ENCODE results near the gene HOXC10. TPM values are rescaled to one million over a fixed set of nuclear protein-coding genes. Genes with fewer than 3 reads are reported as not detected.

Gene HOXC10
- total and polyA plus RNA-seq, 2 donors from 2014 or later: 49.7 to 50.7 TPM

GRCh38 chr12:54017027-54017788, 32.3 kb downstream of the HOXC10 start:
- intact Hi-C loops (cut with DNase I): no loop called here
- Histone ChIP-seq H3K27ac (ENCODE audit: low read depth in 2 of 2, low read length in 2 of 2) (peak overlapping the region; percentile 92 to 96), H3K9ac (ENCODE audit: low read length in 3 of 3) (peak overlapping the region; percentile 4 to 90 (median 72))

GRCh38 chr12:54017878-54018467, 33.0 kb downstream of the HOXC10 start:
- Histone ChIP-seq H3K9me3 (ENCODE audit: control insufficient read depth in 2 of 3, insufficient read depth in 1 of 3, low read length in 3 of 3) (no peaks in the 10 kb centered on the region), H3K4me3 (ENCODE audit: low read length in 3 of 3) (peak overlapping the region; percentile 71 to 87 (median 83)), H3K4me1 (ENCODE audit: control insufficient read depth in 2 of 3, insufficient read depth in 2 of 3, low read depth in 1 of 3, low read length in 3 of 3) (peaks cover 0 to 21% (median 13%) of the 10 kb centered on the region in 3 donors), H3K9ac (ENCODE audit: low read length in 3 of 3) (peak overlapping the region; percentile 63 to 90 (median 72)), H3K27me3 (ENCODE audit: control insufficient read depth, insufficient read depth, low read length) (no peaks in the 10 kb centered on the region), H3K27ac (ENCODE audit: low read depth in 2 of 2, low read length in 2 of 2) (peak overlapping the region; percentile 92 to 96), H3K36me3 (ENCODE audit: control insufficient read depth in 2 of 3, insufficient read depth in 3 of 3, low read length in 3 of 3) (no peaks in the 10 kb centered on the region)
- TF ChIP-seq CTCF (IDR thresholded peaks at IDR 0.05; ENCODE audit: borderline replicate concordance, extremely low read depth, insufficient read depth): no peak
- peak; percentile 94 to 98 (median 97) for DNase-seq
- FAIRE-seq: no peak
- intact Hi-C loops (cut with DNase I): no loop called here

More at GRCh38 chr12:54017027-54017788, 32.3 kb downstream of the HOXC10 start:
- FAIRE-seq (no peak), DNase-seq (peak in 3 of 5 donors; percentile 87 to 88 (median 88))
- Histone ChIP-seq H3K4me3 (ENCODE audit: low read length in 3 of 3) (peak overlapping the region; percentile 70 to 87 (median 83)), H3K27me3 (ENCODE audit: control insufficient read depth, insufficient read depth, low read length) (no peaks in the 10 kb centered on the region), H3K36me3 (ENCODE audit: control insufficient read depth in 2 of 3, insufficient read depth in 3 of 3, low read length in 3 of 3) (no peaks in the 10 kb centered on the region), H3K4me1 (ENCODE audit: control insufficient read depth in 2 of 3, insufficient read depth in 2 of 3, low read depth in 1 of 3, low read length in 3 of 3) (peaks cover 0 to 25% (median 15%) of the 10 kb centered on the region in 3 donors), H3K9me3 (ENCODE audit: control insufficient read depth in 2 of 3, insufficient read depth in 1 of 3, low read length in 3 of 3) (no peaks in the 10 kb centered on the region)
- no peak for TF ChIP-seq CTCF (IDR thresholded peaks at IDR 0.05; ENCODE audit: borderline replicate concordance, extremely low read depth, insufficient read depth)

GRCh38 chr12:54018468-54018984, 33.6 kb downstream of the HOXC10 start:
- DNase-seq: peak in 1 of 5 donors; percentile 89
- TF ChIP-seq CTCF (IDR thresholded peaks at IDR 0.05; ENCODE audit: borderline replicate concordance, extremely low read depth, insufficient read depth): no peak
- peak overlapping the region; percentile 10 to 90 (median 63) for H3K9ac ChIP-seq (ENCODE audit: low read length in 3 of 3)
- no peaks in the 10 kb centered on the region for H3K27me3 ChIP-seq (ENCODE audit: control insufficient read depth, insufficient read depth, low read length)
- H3K27ac ChIP-seq (ENCODE audit: low read depth in 2 of 2, low read length in 2 of 2): peak overlapping the region; percentile 92 to 96
- FAIRE-seq: no peak
- no peaks in the 10 kb centered on the region for H3K36me3 ChIP-seq (ENCODE audit: control insufficient read depth in 2 of 3, insufficient read depth in 3 of 3, low read length in 3 of 3)
- H3K4me1 ChIP-seq (ENCODE audit: control insufficient read depth in 2 of 3, insufficient read depth in 2 of 3, low read depth in 1 of 3, low read length in 3 of 3): peaks cover 2 to 15% (median 9%) of the 10 kb centered on the region in 3 donors
- H3K9me3 ChIP-seq (ENCODE audit: control insufficient read depth in 2 of 3, insufficient read depth in 1 of 3, low read length in 3 of 3): no peaks in the 10 kb centered on the region
- peak overlapping the region; percentile 62 to 83 (median 71) for H3K4me3 ChIP-seq (ENCODE audit: low read length in 3 of 3)
- intact Hi-C loops (cut with DNase I): no loop called here

Measured in kidney (tissue), 14 donors.